Endothelial cell (in vitro differentiated cells): ENCODE measurements around the gene ZNHIT6. TPM values are rescaled to one million over a fixed set of nuclear protein-coding genes. Genes with fewer than 3 reads are reported as not detected.
A peak's percentile ranks its signal among the peaks of the same experiment; 100 is the strongest.
"Not testable (repeated sequence)": the region's sequence is repeated elsewhere in the genome, so short reads cannot be mapped to it uniquely, and the experiment has no call there.

Experiments used
- DNase-seq: peaks from one replicate; pipeline ENCODE4 v3.0.0; 2021; ENCODE audit warnings: low spot score
- H3K27ac Mint-ChIP-seq: one replicate; pipeline ENCODE4 v1.8.0; 2021; ENCODE audit warnings: mixed read lengths, inconsistent platforms; ENCODE audit not compliant: unreplicated experiment
- H3K27me3 Mint-ChIP-seq: one replicate; pipeline ENCODE4 v1.8.0; 2021; ENCODE audit warnings: mild to moderate bottlenecking, moderate library complexity, mixed read lengths, inconsistent platforms; ENCODE audit not compliant: unreplicated experiment
- H3K36me3 Mint-ChIP-seq: one replicate; pipeline ENCODE4 v1.8.0; 2021; ENCODE audit warnings: mild to moderate bottlenecking, low read depth, mixed read lengths, inconsistent platforms; ENCODE audit not compliant: unreplicated experiment
- H3K4me1 Mint-ChIP-seq: one replicate; pipeline ENCODE4 v1.8.0; 2021; ENCODE audit warnings: mild to moderate bottlenecking, mixed read lengths, inconsistent platforms; ENCODE audit not compliant: unreplicated experiment
- H3K4me3 Mint-ChIP-seq: one replicate; pipeline ENCODE4 v1.8.0; 2021; ENCODE audit warnings: mild to moderate bottlenecking, mixed read lengths, inconsistent platforms; ENCODE audit not compliant: unreplicated experiment
- H3K9me3 Mint-ChIP-seq: one replicate; pipeline ENCODE4 v1.8.0; 2021; ENCODE audit warnings: mixed read lengths, inconsistent platforms; ENCODE audit not compliant: unreplicated experiment
- CTCF ChIP-seq: fragments of 200-600 bp; sonication (generic); IDR thresholded peaks from one replicate; pipeline ENCODE4 v1.5.0; 2021; ENCODE audit warnings: antibody characterized with exemption; ENCODE audit not compliant: unreplicated experiment
- total RNA-seq: library from RNA; stranded (reverse); fragmentation: NEBNext Ultra II Directional; extraction: Animal tissue kit (Norgen Biotek cat#: 25700); gene quantifications from one replicate; pipeline ENCODE4 v1.2.1, GENCODE V29; 2021; ENCODE audit not compliant: unreplicated experiment

ZNHIT6 gene
- total RNA-seq, 1 donor from 2014 or later = 22.6 TPM

GRCh38 chr1:85652327-85652726 lies 55.9 kb downstream of the ZNHIT6 start:
- peaks cover 37% of the 10 kb centered on the region for H3K36me3 Mint-ChIP-seq
- DNase-seq = no peak
- no peak for TF ChIP-seq CTCF
- H3K4me3 Mint-ChIP-seq = no peak overlapping the region
- peaks cover 5% of the 10 kb centered on the region for H3K9me3 Mint-ChIP-seq
- H3K27me3 Mint-ChIP-seq = no peaks in the 10 kb centered on the region
- H3K4me1 Mint-ChIP-seq = no peaks in the 10 kb centered on the region
- H3K27ac Mint-ChIP-seq = no peak overlapping the region

DNA sequence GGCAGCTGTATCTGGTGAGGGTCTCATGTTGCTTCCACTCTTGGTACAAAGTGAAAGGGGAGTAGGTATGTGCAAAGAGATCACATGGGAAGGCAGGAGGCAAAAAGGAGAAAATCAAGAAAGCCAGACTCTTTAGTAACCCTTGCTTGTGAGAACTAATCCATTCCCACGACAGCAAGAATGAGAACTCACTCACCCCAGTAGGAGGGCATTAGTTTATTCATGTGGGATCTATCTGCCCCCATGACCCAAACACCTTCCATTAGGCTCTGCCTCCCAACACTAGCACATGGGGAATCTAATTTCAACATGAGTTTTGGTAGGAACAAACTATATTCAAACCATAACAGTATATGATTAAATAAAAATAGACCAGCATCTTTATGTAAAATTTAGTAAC lies 57.6 kb downstream of the ZNHIT6 start:
- TF ChIP-seq CTCF = no peak
- Mint-ChIP-seq H3K27ac (no peak overlapping the region), H3K9me3 (peaks cover 5% of the 10 kb centered on the region), H3K4me3 (peak overlapping the region; percentile 83), H3K36me3 (peaks cover 37% of the 10 kb centered on the region), H3K27me3 (no peaks in the 10 kb centered on the region), H3K4me1 (no peaks in the 10 kb centered on the region)
- no peak for DNase-seq

- H3K4me3 Mint-ChIP-seq = no peak overlapping the region
- no peaks in the 10 kb centered on the region for H3K27me3 Mint-ChIP-seq
- peaks cover 5% of the 10 kb centered on the region for H3K9me3 Mint-ChIP-seq
- peaks cover 37% of the 10 kb centered on the region for H3K36me3 Mint-ChIP-seq
- DNase-seq = no peak
- TF ChIP-seq CTCF = no peak
- no peaks in the 10 kb centered on the region for H3K4me1 Mint-ChIP-seq
- H3K27ac Mint-ChIP-seq = no peak overlapping the region
These were observed 58.6 kb downstream of the ZNHIT6 start for GRCh38 chr1:85649591-85649990.

GRCh38 chr1:85641598-85642556 lies 66.4 kb downstream of the ZNHIT6 start:
- not testable (repeated sequence) for DNase-seq, H3K9me3 Mint-ChIP-seq, H3K4me1 Mint-ChIP-seq, H3K27me3 Mint-ChIP-seq
- Mint-ChIP-seq H3K4me3 (peak overlapping the region; percentile 51), H3K27ac (peak overlapping the region; percentile 14), H3K36me3 (peaks cover 29% of the 10 kb centered on the region)

- not testable (repeated sequence) for H3K4me3 Mint-ChIP-seq, H3K4me1 Mint-ChIP-seq, H3K27me3 Mint-ChIP-seq, H3K9me3 Mint-ChIP-seq, DNase-seq, H3K27ac Mint-ChIP-seq
- H3K36me3 Mint-ChIP-seq = peaks cover 37% of the 10 kb centered on the region
These were observed 68.3 kb downstream of the ZNHIT6 start for GRCh38 chr1:85639920-85640319.

DNA sequence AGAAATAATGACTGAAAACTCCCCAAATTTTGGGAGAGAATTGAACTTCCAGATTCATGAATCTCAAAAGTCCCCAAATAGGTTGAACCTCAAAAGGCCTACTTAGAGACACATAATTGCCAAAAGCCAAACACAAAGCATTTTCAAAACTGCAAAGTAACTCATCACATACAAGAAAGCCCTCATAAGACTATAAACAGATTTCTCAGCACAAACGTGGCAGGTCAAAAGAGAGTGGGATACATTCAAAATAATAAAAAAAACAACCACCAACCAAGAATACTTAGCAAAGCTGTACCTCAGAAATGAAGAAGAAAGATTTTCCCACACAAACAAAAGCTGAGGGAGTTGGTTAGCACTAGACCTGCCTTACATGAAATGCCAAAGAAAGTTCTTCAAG lies 69.8 kb downstream of the ZNHIT6 start:
- Mint-ChIP-seq H3K27me3 (peaks cover under 1% of the 10 kb centered on the region), H3K9me3 (no peaks in the 10 kb centered on the region), H3K27ac (no peak overlapping the region), H3K4me1 (no peaks in the 10 kb centered on the region), H3K36me3 (peaks cover 37% of the 10 kb centered on the region), H3K4me3 (peak overlapping the region; percentile 33)
- TF ChIP-seq CTCF = no peak
- no peak for DNase-seq
